Neural progenitor cell (in vitro differentiated cells): ENCODE data around the gene TMEM178B. TPM values are rescaled to one million over a fixed set of nuclear protein-coding genes. Genes with fewer than 3 reads are reported as not detected.

Source experiments
- DNase-seq: peaks from one replicate; pipeline ENCODE4 v3.0.0-alpha.2; 2016; ENCODE audit warnings: low spot score
- H2AFZ ChIP-seq: fragments of 200-600 bp; sonication (generic); replicated peaks from 2 replicates; pipeline ENCODE4 v1.6.1; 2016; ENCODE audit warnings: antibody characterized with exemption
- H3F3A ChIP-seq: fragments of 200-600 bp; sonication (generic); 2 replicates; pipeline ENCODE4 v1.6.1; 2016; ENCODE audit warnings: antibody characterized with exemption, low read depth
- H3K27ac ChIP-seq: fragments of 200-600 bp; sonication (generic); 2 replicates; pipeline ENCODE4 v1.5.1; 2016; ENCODE audit warnings: mild to moderate bottlenecking
- H3K27me3 ChIP-seq: fragments of 200-600 bp; sonication (generic); 2 replicates; pipeline ENCODE4 v1.6.1; 2016; ENCODE audit warnings: mild to moderate bottlenecking, moderate library complexity
- H3K36me3 ChIP-seq: fragments of 200-600 bp; sonication (generic); 2 replicates; pipeline ENCODE4 v1.5.1; 2016
- H3K4me1 ChIP-seq: fragments of 200-600 bp; sonication (generic); 2 replicates; pipeline ENCODE4 v1.6.1; 2016; ENCODE audit warnings: mixed run types
- H3K4me2 ChIP-seq: fragments of 200-600 bp; sonication (generic); 2 replicates; pipeline ENCODE4 v1.6.1; 2016
- H3K4me3 ChIP-seq: fragments of 200-600 bp; sonication (generic); 2 replicates; pipeline ENCODE4 v1.5.1; 2016
- H3K79me2 ChIP-seq: fragments of 200-600 bp; sonication (generic); 2 replicates; pipeline ENCODE4 v1.6.1; 2016; ENCODE audit warnings: low read depth
- H3K9ac ChIP-seq: fragments of 200-600 bp; sonication (generic); 2 replicates; pipeline ENCODE4 v1.6.1; 2016
- H3K9me3 ChIP-seq: fragments of 200-600 bp; sonication (generic); 2 replicates; pipeline ENCODE4 v1.5.1; 2016; ENCODE audit warnings: low read depth
- H4K20me1 ChIP-seq: fragments of 200-600 bp; sonication (generic); 2 replicates; pipeline ENCODE4 v1.6.1; 2016; ENCODE audit warnings: low read depth
- H3K27ac Mint-ChIP-seq: 3 replicates; pipeline ENCODE4 v1.8.0; 2021; ENCODE audit warnings: mixed read lengths
- H3K27me3 Mint-ChIP-seq: 2 replicates; pipeline ENCODE4 v1.8.0; 2022; ENCODE audit warnings: low read depth, mild to moderate bottlenecking, inconsistent platforms, moderate library complexity, mixed read lengths; ENCODE audit not compliant: insufficient read depth
- H3K36me3 Mint-ChIP-seq: 3 replicates; pipeline ENCODE4 v1.8.0; 2021; ENCODE audit warnings: mixed read lengths
- H3K4me1 Mint-ChIP-seq: 3 replicates; pipeline ENCODE4 v1.8.0; 2021; ENCODE audit warnings: mixed read lengths
- H3K4me3 Mint-ChIP-seq: 3 replicates; pipeline ENCODE4 v1.8.0; 2021; ENCODE audit warnings: mild to moderate bottlenecking, moderate library complexity, mixed read lengths
- H3K9me3 Mint-ChIP-seq: 3 replicates; pipeline ENCODE4 v1.8.0; 2020; ENCODE audit warnings: mixed read lengths
- CTCF ChIP-seq: fragments of 200-600 bp; sonication (generic); IDR thresholded peaks from 2 replicates; pipeline ENCODE4 v1.5.1; 2017; ENCODE audit warnings: antibody characterized with exemption, mild to moderate bottlenecking
- EZH2 ChIP-seq: fragments of 200-600 bp; sonication (generic); IDR thresholded peaks from 2 replicates; pipeline ENCODE4 v1.6.1; 2017; ENCODE audit warnings: antibody characterized with exemption, mild to moderate bottlenecking, moderate library complexity
- EZH2phosphoT487 ChIP-seq: fragments of 200-600 bp; sonication (generic); IDR thresholded peaks from 2 replicates; pipeline ENCODE4 v1.6.1; 2017; ENCODE audit warnings: antibody characterized with exemption
- total RNA-seq: library from RNA; depleted of rRNA; stranded (reverse); fragments of >200 nt; gene quantifications from 2 replicates; pipeline ENCODE4 v1.2.3, GENCODE V29; 2015; ENCODE audit warnings: low replicate concordance

Gene TMEM178B
- total RNA-seq, 1 donor from 2014 or later, result 2.9 TPM

DNA sequence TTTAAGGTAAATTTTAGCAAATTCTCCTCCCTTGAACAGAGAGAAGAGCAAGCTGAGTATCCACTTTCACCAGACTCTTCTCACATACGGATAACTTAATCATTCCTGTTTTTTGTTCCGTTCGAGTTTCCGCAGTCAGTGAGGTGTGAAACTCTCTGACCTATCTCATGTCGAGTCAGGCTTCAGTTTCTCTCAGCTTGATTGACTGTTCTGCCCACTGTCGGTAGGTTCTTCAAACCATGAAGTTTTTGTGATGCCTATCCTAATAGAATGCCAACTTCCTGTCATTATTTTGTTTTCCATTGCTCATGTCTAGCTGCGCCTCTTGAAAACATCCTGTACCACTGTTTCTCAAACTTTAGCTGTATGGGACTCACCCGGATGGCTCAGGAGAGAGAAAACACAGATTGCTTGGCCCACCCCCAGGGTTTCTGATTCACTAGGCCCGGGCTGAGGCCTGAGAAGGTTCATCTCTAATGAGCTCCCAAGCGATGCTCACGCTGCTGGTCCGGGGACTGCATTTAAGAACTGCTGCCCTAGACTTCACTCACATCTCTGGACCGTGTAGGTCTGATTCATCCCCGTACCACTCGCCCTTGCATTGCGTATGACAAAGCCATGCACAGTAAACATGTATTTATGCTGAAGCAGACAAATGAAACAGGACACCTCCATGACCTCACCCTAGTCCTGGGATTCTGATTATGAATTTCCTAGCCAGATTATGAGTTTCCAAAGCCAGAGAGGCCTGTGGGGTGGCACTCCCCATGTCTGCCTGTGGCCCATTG is 269.0 kb downstream of the TMEM178B start:
- TF ChIP-seq EZH2phosphoT487, result no peak
- no peak for TF ChIP-seq CTCF
- no peak for TF ChIP-seq EZH2
- H3K4me1 Mint-ChIP-seq, result peaks cover 18% of the 10 kb centered on the region

DNA sequence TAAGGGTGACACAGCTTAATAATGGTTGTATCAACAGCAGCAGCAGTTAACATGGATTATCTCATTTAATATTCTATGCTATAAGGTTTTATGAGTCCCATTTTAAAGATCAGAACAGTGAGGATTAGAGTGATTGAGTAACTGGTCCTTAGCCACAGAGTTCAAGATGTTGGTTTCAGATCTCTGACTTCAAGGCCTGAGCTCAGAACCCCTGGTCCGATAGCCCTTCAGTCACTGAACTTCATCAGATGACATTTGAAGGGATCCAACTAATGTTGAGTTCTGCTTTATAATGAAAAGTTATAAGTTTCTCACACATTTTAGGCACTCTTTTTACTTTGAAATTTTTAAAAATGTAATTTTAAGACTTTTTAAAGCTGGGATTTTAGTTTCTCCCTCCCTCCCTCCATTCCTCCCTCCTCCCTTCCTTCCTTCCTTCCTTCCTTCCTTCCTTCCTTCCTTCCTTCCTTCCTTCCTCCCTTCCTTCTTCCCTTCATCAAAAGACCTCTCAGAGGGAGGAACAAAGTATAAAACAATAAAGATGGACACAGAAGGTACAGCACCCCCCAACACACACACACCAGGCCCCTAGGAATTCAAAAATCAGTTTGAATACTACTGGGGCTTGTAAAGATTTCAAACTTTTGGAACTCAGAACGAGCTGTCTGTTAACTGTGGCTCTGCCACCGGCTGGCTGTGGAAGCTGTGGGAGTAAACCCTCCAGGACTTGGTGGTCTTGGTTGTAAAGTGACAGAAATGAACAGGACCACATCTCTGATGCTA is 270.5 kb downstream of the TMEM178B start:
- DNase-seq, result no peak
- no peak overlapping the region for H3K9ac ChIP-seq
- H4K20me1 ChIP-seq, result no peaks in the 10 kb centered on the region
- H3K27me3 ChIP-seq, result no peaks in the 10 kb centered on the region
- H2AFZ ChIP-seq, result no peak overlapping the region
- H3K27ac ChIP-seq, result no peak overlapping the region
- no peaks in the 10 kb centered on the region for H3K36me3 Mint-ChIP-seq
- no peaks in the 10 kb centered on the region for H3K9me3 Mint-ChIP-seq
- no peaks in the 10 kb centered on the region for H3K36me3 ChIP-seq
- H3F3A ChIP-seq, result no peaks in the 10 kb centered on the region
- no peak overlapping the region for H3K4me3 ChIP-seq
- no peaks in the 10 kb centered on the region for H3K4me1 ChIP-seq
- H3K27ac Mint-ChIP-seq, result no peak overlapping the region
- no peaks in the 10 kb centered on the region for H3K79me2 ChIP-seq
- no peak overlapping the region for H3K4me2 ChIP-seq
- no peak overlapping the region for H3K4me3 Mint-ChIP-seq
- TF ChIP-seq EZH2phosphoT487 (no peak), CTCF (no peak)
- no peaks in the 10 kb centered on the region for H3K9me3 ChIP-seq
- peaks cover 18% of the 10 kb centered on the region for H3K4me1 Mint-ChIP-seq
- H3K27me3 Mint-ChIP-seq, result peaks cover 2% of the 10 kb centered on the region

More for the DNA sequence above, 269.0 kb downstream of the TMEM178B start:
- no peak overlapping the region for H3K27ac Mint-ChIP-seq
- no peaks in the 10 kb centered on the region for H3K9me3 Mint-ChIP-seq
- no peak for DNase-seq
- no peak overlapping the region for H3K27ac ChIP-seq
- no peaks in the 10 kb centered on the region for H4K20me1 ChIP-seq
- H3K79me2 ChIP-seq, result no peaks in the 10 kb centered on the region
- H2AFZ ChIP-seq, result no peak overlapping the region
- H3K4me1 ChIP-seq, result no peaks in the 10 kb centered on the region
- no peaks in the 10 kb centered on the region for H3K36me3 ChIP-seq
- H3K4me2 ChIP-seq, result no peak overlapping the region
- H3F3A ChIP-seq, result no peaks in the 10 kb centered on the region
- H3K4me3 ChIP-seq, result no peak overlapping the region
- H3K4me3 Mint-ChIP-seq, result no peak overlapping the region
- H3K9ac ChIP-seq, result no peak overlapping the region
- H3K27me3 Mint-ChIP-seq, result peaks cover 2% of the 10 kb centered on the region
- H3K9me3 ChIP-seq, result no peaks in the 10 kb centered on the region
- no peaks in the 10 kb centered on the region for H3K27me3 ChIP-seq
- no peaks in the 10 kb centered on the region for H3K36me3 Mint-ChIP-seq

GRCh38 chr7:141348728-141349127 is 274.9 kb downstream of the TMEM178B start:
- Mint-ChIP-seq H3K36me3 (no peaks in the 10 kb centered on the region), H3K27ac (no peak overlapping the region), H3K27me3 (peaks cover 2% of the 10 kb centered on the region), H3K9me3 (no peaks in the 10 kb centered on the region), H3K4me1 (no peaks in the 10 kb centered on the region), H3K4me3 (no peak overlapping the region)
- H3K36me3 ChIP-seq, result no peaks in the 10 kb centered on the region
- no peaks in the 10 kb centered on the region for H3F3A ChIP-seq
- H3K4me1 ChIP-seq, result no peaks in the 10 kb centered on the region
- no peak overlapping the region for H3K4me3 ChIP-seq
- no peak overlapping the region for H3K9ac ChIP-seq
- TF ChIP-seq EZH2 (no peak), EZH2phosphoT487 (no peak), CTCF (no peak)
- H2AFZ ChIP-seq, result no peak overlapping the region
- H3K27me3 ChIP-seq, result no peaks in the 10 kb centered on the region
- no peaks in the 10 kb centered on the region for H4K20me1 ChIP-seq
- no peak for DNase-seq
- H3K4me2 ChIP-seq, result no peak overlapping the region
- H3K9me3 ChIP-seq, result no peaks in the 10 kb centered on the region
- no peaks in the 10 kb centered on the region for H3K79me2 ChIP-seq
- no peak overlapping the region for H3K27ac ChIP-seq
